GM19239 (cell line): ENCODE results near the gene TIE1.

Experiments used
- DNase-seq: peaks from one replicate; pipeline ENCODE4 v3.0.0; 2011; ENCODE audit warnings: low spot score; ENCODE audit not compliant: insufficient read length
- FAIRE-seq: peaks from 2 replicates; lab custom pipeline; 2011; peaks lifted over from hg19 to GRCh38; lab: Jason Lieb, UNC

TIE1 gene

DNA sequence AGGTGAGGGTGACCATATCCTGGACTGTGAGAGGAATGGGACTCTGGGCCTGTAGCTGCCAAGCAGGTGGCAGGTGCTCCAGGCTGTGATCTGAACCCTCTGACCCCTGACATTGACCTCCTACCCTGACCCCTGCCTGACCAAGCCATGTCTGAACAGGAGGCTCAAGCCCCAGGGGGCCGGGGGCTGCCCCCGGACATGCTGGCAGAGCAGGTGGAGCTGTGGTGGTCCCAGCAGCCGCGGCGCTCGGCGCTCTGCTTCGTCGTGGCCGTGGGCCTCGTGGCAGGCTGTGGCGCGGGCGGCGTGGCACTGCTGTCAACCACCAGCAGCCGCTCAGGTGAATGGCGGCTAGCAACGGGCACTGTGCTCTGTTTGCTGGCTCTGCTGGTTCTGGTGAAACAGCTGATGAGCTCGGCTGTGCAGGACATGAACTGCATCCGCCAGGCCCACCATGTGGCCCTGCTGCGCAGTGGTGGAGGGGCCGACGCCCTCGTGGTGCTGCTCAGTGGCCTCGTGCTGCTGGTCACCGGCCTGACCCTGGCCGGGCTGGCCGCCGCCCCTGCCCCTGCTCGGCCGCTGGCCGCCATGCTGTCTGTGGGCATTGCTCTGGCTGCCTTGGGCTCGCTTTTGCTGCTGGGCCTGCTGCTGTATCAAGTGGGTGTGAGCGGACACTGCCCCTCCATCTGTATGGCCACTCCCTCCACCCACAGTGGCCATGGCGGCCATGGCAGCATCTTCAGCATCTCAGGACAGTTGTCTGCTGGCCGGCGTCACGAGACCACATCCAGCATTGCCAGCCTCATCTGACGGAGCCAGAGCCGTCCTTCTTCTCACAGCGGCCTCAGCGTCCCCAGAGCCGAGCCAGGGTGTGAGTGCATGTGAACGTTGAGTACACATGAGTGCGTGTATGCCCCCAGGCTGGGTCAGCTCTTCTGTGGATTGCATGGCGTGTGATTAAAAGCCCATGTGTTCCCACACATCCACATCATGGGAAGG, 27.9 kb upstream of the TIE1 start:
- FAIRE-seq = no peak

DNA sequence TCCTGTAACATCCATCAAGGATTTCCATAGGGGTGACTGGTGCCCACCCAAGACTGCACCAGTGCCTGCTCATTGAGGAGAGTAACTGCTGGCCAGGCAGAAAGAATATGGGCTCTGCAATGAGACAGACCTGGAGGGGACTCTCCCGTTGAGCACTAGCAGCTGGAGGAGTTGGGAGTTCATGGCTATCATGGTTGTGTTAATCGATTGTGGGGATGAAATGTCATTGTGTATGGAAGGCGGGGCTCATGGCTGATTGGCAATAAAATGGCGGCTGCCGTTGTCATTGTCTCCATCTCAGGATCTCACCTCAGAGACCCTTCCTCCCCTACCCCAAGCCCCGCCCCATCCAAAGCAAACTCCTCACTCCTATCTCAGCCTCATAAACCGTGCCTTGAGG, 27.1 kb upstream of the TIE1 start:
- FAIRE-seq = no peak

More for the DNA sequence above, 27.9 kb upstream of the TIE1 start:
- no peak for DNase-seq

DNA sequence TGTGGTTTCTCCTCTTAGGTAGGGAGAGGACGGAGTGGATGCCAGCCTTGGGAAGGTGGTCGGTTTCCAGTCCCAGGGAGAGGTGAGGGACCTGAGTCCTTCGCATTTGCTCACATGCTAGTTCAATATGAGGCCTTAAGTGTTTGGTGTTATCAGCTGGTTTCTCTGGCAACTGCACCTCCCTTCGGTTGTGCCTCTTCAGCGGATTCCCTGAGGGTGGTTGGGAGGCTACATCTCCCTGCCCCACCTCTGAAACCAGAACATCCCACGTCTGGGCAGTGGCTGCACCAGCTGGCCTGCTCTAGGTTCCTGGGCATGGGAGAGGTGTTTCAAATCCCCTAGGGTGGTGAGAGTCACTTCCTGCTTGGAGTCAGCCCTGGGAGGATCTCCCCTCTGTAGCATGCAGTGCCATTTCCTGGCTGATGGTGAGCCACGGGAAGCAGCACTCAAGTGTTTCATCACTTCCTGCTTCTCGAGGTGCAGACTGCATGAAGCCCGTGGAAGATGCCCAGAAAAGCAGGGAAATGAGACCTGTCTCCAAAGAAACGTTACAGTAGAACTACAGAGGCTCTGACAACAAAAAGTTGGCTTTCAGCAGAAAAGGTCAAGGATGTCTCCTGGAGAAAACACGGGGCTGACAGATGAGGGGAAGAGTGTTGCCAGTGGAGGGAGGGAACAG, 26.5 kb upstream of the TIE1 start:
- peak; percentile 53 for FAIRE-seq

More for the DNA sequence above, 27.1 kb upstream of the TIE1 start:
- DNase-seq = no peak

DNA sequence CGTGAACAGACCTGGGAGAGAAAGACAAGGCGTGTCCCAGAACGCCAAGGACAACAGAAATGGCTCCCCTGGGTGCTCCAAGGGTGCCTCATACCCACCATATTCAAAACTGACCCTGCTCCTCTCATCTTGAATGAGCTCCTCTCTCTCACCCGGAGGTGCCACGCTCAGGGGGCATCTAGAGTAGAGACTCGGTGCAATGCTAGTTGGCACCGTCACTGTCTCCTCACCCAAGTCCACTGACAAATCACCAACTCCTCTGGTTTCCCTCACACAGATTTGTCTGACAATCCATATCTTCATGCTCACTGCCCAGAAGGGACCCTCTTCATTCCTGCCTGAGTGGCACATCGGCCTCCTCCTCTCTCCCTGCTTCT, 26.0 kb upstream of the TIE1 start:
- DNase-seq (no peak), FAIRE-seq (no peak)

More for the DNA sequence above, 26.5 kb upstream of the TIE1 start:
- peak; percentile 65 for DNase-seq

GRCh38 chr1:43275826-43276620, 24.8 kb upstream of the TIE1 start:
- no peak for FAIRE-seq
- no peak for DNase-seq

DNA sequence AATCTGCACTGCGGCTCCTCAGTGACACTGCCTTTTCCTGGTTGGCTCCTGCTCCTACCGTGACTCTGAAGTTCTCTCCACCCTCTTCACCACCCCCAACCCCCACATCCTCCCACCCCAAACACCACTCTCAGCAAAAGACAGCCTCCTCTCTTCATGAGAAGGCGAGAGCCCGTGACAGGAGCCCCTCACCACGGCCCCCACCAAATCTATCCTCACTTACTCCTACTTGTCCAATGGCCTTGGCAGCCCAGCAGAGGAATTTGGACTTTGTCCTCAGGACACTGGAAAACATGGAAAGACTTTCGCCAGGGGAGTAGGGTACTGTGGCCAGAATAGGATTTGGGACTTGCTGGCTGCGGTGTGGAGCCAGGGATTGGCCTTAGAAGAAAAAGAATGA, 24.1 kb upstream of the TIE1 start:
- FAIRE-seq (no peak), DNase-seq (no peak)

DNA sequence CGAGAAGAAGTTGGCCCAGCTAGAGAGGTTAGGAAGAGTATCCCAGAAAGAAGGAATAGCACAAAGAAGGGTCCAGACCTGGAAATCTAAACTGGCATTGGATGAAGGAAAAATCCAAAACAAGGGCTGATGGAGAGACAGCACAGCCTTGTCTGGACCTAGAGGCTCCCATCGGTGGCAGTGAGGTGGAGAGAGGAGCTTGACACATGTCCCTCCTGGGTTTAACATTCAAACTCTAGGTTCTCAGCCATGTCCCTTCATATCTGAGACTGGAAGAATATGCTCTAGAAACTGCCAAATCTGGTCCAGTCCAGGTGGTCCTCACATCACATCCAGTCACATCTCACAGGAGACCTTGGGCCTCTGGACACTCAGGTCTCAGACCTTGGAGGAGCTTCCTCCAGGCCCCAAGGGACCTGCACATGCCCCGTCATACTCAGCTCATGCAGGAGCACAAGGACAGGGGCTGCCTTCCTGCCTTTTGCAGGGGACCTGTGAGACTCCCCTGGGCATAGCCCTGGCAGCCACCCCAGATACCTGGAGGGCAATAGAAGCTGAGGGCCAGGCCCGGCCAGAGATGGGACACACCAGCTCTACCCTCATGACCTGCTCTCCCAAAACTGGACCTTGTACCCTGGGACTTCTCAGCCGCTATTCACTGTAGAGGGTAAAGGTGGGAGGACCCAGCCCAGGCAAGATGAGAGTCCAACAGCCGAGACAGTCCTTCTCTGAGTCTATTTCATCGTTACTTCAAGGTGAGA, 23.5 kb upstream of the TIE1 start:
- DNase-seq (no peak), FAIRE-seq (no peak)

- FAIRE-seq = no peak
Measured at GRCh38 chr1:43279161-43279560, 21.6 kb upstream of the TIE1 start.

GRCh38 chr1:43279666-43280065, 21.1 kb upstream of the TIE1 start:
- FAIRE-seq (no peak), DNase-seq (no peak)

More at GRCh38 chr1:43279161-43279560, 21.6 kb upstream of the TIE1 start:
- DNase-seq = no peak

- no peak for DNase-seq
- no peak for FAIRE-seq
Measured at GRCh38 chr1:43280692-43281091, 20.1 kb upstream of the TIE1 start.

DNA sequence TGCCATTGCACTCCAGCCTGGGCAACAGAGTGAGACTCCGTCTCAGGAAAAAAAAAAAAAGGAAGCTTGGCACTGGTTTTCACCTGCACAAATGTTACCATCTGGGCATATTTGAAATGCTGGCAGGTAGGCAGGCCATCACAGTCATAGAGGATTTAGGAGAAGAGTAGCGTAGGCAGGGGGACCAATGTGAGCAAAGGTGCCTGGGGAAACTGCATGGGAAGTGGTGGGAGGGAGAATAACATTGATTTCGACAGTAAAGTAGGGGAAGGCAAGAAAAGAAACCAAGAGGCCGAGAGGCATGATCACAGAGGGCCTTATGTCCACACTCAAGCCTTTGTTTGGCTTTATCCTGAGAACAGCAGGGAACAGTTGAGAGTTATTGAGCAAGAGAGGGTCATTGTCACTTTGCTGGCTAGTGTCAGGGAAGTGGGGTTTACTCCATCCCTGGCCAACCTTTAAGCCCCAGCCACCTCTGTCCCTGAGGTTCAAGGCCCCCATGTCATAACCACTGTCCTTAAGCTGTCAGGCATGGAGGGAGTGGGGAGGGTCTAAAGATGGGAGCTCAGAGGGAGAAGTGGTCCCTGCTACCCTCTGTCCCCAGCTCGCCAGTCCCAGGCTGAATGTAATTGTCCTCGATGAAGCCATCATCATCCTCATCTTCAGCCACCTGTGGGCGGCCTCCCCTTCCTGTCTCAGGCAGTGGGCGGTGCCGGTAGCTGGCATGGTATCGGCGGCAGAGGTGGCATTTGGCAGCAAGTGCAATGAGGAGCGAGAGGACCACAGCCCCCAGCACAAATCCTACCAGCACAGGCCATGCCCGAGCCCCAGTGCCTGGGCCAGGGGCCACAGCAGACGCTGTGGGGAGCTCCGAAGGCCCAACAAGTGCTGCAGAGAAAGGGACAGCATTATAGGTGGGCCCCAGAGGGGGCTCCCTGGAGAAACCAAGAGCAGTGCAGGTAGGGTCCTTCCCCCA, 18.3 kb upstream of the TIE1 start:
- DNase-seq = no peak
- FAIRE-seq = no peak

- no peak for DNase-seq
Measured at GRCh38 chr1:43284065-43284464, 16.7 kb upstream of the TIE1 start.

GRCh38 chr1:43284546-43285110, 16.2 kb upstream of the TIE1 start:
- FAIRE-seq = no peak
- no peak for DNase-seq

More at GRCh38 chr1:43284065-43284464, 16.7 kb upstream of the TIE1 start:
- FAIRE-seq = no peak

GRCh38 chr1:43285269-43285990, 15.4 kb upstream of the TIE1 start, which contains the start of gene C1orf210:
Gene C1orf210, minus strand, starts transcription at chr1:43285581. Its CDS starts 2,311 bp downstream, at chr1:43283270.
- DNase-seq (no peak), FAIRE-seq (no peak)

DNA sequence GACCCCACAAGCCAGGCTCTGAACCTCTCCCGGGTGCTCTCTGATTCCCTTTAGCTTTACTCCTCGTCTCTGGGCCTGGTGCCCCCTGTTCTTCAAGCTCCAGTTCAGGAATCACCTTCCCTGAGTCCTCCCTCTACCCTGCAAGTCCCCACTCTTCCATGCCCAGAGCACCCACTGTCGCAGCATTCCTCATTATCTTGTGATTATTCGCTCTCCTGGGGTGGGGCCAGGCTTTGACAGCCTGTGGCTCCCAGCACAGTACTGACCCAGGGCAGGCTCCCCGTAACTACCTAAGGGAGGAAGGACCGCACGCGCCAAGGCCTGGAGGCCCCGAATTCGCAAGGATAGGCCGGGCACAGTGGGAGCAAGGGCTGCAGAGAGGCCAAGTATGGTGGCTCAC, 14.7 kb upstream of the TIE1 start:
- DNase-seq (no peak), FAIRE-seq (no peak)

DNA sequence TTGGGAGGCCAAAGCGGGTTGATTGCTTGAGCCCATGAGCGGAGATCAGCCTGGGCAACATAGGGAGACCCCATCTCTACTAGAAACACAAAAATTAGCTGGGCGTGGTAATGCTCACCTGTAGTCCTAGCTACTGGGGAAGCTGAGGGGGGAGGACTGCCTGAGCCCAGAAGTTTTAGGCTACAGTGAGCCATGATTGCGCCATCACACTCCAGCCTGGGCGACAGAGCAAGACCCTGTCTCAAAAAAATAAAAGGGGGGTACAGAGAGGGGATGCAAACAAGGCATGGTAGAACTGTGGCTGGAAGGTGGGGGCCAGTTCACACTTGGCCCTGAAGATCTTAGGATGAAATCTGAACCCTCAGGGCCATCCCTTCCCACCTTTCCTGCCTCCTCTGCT, 14.2 kb upstream of the TIE1 start:
- no peak for DNase-seq
- FAIRE-seq = no peak

GRCh38 chr1:43288058-43288784, 12.6 kb upstream of the TIE1 start:
- no peak for FAIRE-seq

More at GRCh38 chr1:43288058-43288784, 12.6 kb upstream of the TIE1 start:
- no peak for DNase-seq
